OCI-M1 (cell line): ENCODE measurements around the gene CDC42EP4.

Experiments used
- DNase-seq: peaks from one replicate; lab custom pipeline; 2025; lab: John Stamatoyannopoulos, UW

Gene CDC42EP4

GRCh38 chr17:73250851-73251640, 60.8 kb downstream of the CDC42EP4 start:
- no peak for DNase-seq

GRCh38 chr17:73249700-73250099, 62.1 kb downstream of the CDC42EP4 start:
- DNase-seq, result no peak

- no peak for DNase-seq
These were observed 63.3 kb downstream of the CDC42EP4 start for GRCh38 chr17:73248532-73248931.

GRCh38 chr17:73247726-73248125, 64.1 kb downstream of the CDC42EP4 start:
- DNase-seq, result peak; percentile 9

- DNase-seq, result no peak
These were observed 71.2 kb downstream of the CDC42EP4 start for GRCh38 chr17:73240561-73240960.

GRCh38 chr17:73237714-73238113, 74.1 kb downstream of the CDC42EP4 start:
- DNase-seq, result no peak

GRCh38 chr17:73234736-73235135, 77.1 kb downstream of the CDC42EP4 start:
- no peak for DNase-seq
